ENCODE results near the gene LRRC14B.

The LRRC14B gene

GRCh38 chr5:155651-156410 lies 35.5 kb upstream of the LRRC14B start:
- H3K36me3 ChIP-seq (ENCODE audit: control insufficient read depth, insufficient read depth, low read length): no peaks in the 10 kb centered on the region
- no peak overlapping the region for H3K4me3 ChIP-seq (ENCODE audit: low read depth, low read length)
- no peaks in the 10 kb centered on the region for H3K9me3 ChIP-seq (ENCODE audit: control insufficient read depth, low read length)
- no peak overlapping the region for H3K9ac ChIP-seq
- H3K4me2 ChIP-seq (ENCODE audit: low read length): no peak overlapping the region
- no peaks in the 10 kb centered on the region for H3K4me1 ChIP-seq
- H3K27me3 ChIP-seq (ENCODE audit: control insufficient read depth, insufficient read depth, low read length): no peaks in the 10 kb centered on the region
- no peaks in the 10 kb centered on the region for H3K79me2 ChIP-seq
- no peak overlapping the region for H3K27ac ChIP-seq
- no peak for TF ChIP-seq CTCF (IDR thresholded peaks at IDR 0.05)
- H2AFZ ChIP-seq: no peak overlapping the region

- H3K36me3 ChIP-seq (ENCODE audit: control insufficient read depth, insufficient read depth, low read length): no peaks in the 10 kb centered on the region
- H3K79me2 ChIP-seq: no peaks in the 10 kb centered on the region
- no peaks in the 10 kb centered on the region for H3K27me3 ChIP-seq (ENCODE audit: control insufficient read depth, insufficient read depth, low read length)
- H3K9me3 ChIP-seq (ENCODE audit: control insufficient read depth, low read length): no peaks in the 10 kb centered on the region
- TF ChIP-seq CTCF (IDR thresholded peaks at IDR 0.05): no peak
- no peak overlapping the region for H3K27ac ChIP-seq
- H3K4me2 ChIP-seq (ENCODE audit: low read length): no peak overlapping the region
- no peaks in the 10 kb centered on the region for H3K4me1 ChIP-seq
- H3K4me3 ChIP-seq (ENCODE audit: low read depth, low read length): no peak overlapping the region
- H2AFZ ChIP-seq: no peak overlapping the region
- no peak overlapping the region for H3K9ac ChIP-seq
Observed at GRCh38 chr5:156411-157072, 34.8 kb upstream of the LRRC14B start.

GRCh38 chr5:157126-157715 lies 34.1 kb upstream of the LRRC14B start:
- Histone ChIP-seq H3K4me3 (ENCODE audit: low read depth, low read length) (no peak overlapping the region), H3K4me2 (ENCODE audit: low read length) (no peak overlapping the region), H2AFZ (no peak overlapping the region), H3K9me3 (ENCODE audit: control insufficient read depth, low read length) (no peaks in the 10 kb centered on the region), H3K27ac (no peak overlapping the region), H3K27me3 (ENCODE audit: control insufficient read depth, insufficient read depth, low read length) (no peaks in the 10 kb centered on the region), H3K79me2 (no peaks in the 10 kb centered on the region), H3K9ac (no peak overlapping the region), H3K36me3 (ENCODE audit: control insufficient read depth, insufficient read depth, low read length) (no peaks in the 10 kb centered on the region), H3K4me1 (no peaks in the 10 kb centered on the region)
- TF ChIP-seq CTCF (IDR thresholded peaks at IDR 0.05): no peak

GRCh38 chr5:157801-158200 lies 33.5 kb upstream of the LRRC14B start:
- H3K27ac ChIP-seq: no peak overlapping the region
- H3K27me3 ChIP-seq (ENCODE audit: control insufficient read depth, insufficient read depth, low read length): no peaks in the 10 kb centered on the region
- no peaks in the 10 kb centered on the region for H3K9me3 ChIP-seq (ENCODE audit: control insufficient read depth, low read length)
- H3K79me2 ChIP-seq: no peaks in the 10 kb centered on the region
- H3K4me1 ChIP-seq: no peaks in the 10 kb centered on the region
- H3K9ac ChIP-seq: no peak overlapping the region
- H3K36me3 ChIP-seq (ENCODE audit: control insufficient read depth, insufficient read depth, low read length): no peaks in the 10 kb centered on the region
- H2AFZ ChIP-seq: no peak overlapping the region
- TF ChIP-seq CTCF (IDR thresholded peaks at IDR 0.05): no peak
- no peak overlapping the region for H3K4me3 ChIP-seq (ENCODE audit: low read depth, low read length)
- no peak overlapping the region for H3K4me2 ChIP-seq (ENCODE audit: low read length)

All from parathyroid adenoma (tissue), 2 donors.